ENCODE measurements around the gene ETV3L.

ETV3L gene

DNA sequence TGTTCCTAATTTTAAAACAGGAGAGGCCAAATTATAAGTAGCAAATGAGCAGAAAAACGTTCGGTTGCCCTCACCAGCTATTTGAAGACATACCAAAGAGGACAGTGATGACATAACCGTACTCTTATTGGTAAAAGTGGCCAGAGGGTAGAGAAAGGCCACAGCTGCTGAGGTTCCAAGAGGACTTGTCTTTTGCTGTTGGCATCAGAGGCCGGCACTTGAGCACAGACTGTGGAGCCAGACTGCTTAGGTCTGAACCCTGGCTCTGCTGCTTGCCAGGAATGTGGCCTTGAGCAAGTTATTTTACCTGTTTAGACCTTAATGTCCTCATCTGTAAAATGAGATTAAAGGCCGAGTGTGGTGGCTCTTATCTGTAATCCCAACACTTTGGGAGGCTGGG, 14.9 kb downstream of the ETV3L start:
- no peak overlapping the region for H3K27ac ChIP-seq (ENCODE audit: extremely low read depth, low read depth, low read length)
- ChIA-PET POLR2A (no interaction called here), CTCF (interaction anchor here (0.8 to 7.7 kb wide), 2 partner anchors 70 to 165 kb away, joined by 3 to 288 read pairs; no protein-coding TSS in a partner anchor)
- H3K4me3 ChIP-seq (ENCODE audit: low read depth, low read length): no peak overlapping the region
- no peaks in the 10 kb centered on the region for H3K9me3 ChIP-seq (ENCODE audit: control insufficient read depth, insufficient read depth, low read depth, low read length)
- H3K36me3 ChIP-seq (ENCODE audit: control insufficient read depth in 2 of 2, insufficient read depth in 1 of 2, low read length in 2 of 2): no peaks in the 10 kb centered on the region
- no peaks in the 10 kb centered on the region for H3K4me1 ChIP-seq (ENCODE audit: control insufficient read depth, insufficient read depth, low read length)
- no peak for TF ChIP-seq ZBTB1 (tag by site-specific recombination; IDR thresholded peaks at IDR 0.05)
- no peak for TF ChIP-seq KLF16 (tag by site-specific recombination; IDR thresholded peaks at IDR 0.05)
- no peak for TF ChIP-seq ZNF530 (tag by site-specific recombination; IDR thresholded peaks at IDR 0.05; ENCODE audit: low read depth)
- TF ChIP-seq, protein P1, sequence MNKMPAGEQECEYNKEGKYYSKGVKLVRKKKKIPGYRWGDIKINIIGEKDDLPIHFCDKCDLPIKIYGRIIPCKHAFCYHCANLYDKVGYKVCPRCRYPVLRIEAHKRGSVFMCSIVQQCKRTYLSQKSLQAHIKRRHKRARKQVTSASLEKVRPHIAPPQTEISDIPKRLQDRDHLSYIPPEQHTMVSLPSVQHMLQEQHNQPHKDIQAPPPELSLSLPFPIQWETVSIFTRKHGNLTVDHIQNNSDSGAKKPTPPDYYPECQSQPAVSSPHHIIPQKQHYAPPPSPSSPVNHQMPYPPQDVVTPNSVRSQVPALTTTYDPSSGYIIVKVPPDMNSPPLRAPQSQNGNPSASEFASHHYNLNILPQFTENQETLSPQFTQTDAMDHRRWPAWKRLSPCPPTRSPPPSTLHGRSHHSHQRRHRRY (tag by site-specific recombination; IDR thresholded peaks at IDR 0.05): no peak
- TF ChIP-seq, protein P2, sequence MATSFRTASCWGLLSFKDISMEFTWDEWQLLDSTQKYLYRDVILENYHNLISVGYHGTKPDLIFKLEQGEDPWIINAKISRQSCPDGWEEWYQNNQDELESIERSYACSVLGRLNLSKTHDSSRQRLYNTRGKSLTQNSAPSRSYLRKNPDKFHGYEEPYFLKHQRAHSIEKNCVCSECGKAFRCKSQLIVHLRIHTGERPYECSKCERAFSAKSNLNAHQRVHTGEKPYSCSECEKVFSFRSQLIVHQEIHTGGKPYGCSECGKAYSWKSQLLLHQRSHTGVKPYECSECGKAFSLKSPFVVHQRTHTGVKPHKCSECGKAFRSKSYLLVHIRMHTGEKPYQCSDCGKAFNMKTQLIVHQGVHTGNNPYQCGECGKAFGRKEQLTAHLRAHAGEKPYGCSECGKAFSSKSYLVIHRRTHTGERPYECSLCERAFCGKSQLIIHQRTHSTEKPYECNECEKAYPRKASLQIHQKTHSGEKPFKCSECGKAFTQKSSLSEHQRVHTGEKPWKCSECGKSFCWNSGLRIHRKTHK (tag by site-specific recombination; IDR thresholded peaks at IDR 0.05): no peak
- TF ChIP-seq ZNF354C (tag by site-specific recombination; IDR thresholded peaks at IDR 0.05; ENCODE audit: borderline replicate concordance, low read depth): no peak
- no peak for TF ChIP-seq ZNF10 (tag by site-specific recombination; IDR thresholded peaks at IDR 0.05)
- TF ChIP-seq, protein P3, sequence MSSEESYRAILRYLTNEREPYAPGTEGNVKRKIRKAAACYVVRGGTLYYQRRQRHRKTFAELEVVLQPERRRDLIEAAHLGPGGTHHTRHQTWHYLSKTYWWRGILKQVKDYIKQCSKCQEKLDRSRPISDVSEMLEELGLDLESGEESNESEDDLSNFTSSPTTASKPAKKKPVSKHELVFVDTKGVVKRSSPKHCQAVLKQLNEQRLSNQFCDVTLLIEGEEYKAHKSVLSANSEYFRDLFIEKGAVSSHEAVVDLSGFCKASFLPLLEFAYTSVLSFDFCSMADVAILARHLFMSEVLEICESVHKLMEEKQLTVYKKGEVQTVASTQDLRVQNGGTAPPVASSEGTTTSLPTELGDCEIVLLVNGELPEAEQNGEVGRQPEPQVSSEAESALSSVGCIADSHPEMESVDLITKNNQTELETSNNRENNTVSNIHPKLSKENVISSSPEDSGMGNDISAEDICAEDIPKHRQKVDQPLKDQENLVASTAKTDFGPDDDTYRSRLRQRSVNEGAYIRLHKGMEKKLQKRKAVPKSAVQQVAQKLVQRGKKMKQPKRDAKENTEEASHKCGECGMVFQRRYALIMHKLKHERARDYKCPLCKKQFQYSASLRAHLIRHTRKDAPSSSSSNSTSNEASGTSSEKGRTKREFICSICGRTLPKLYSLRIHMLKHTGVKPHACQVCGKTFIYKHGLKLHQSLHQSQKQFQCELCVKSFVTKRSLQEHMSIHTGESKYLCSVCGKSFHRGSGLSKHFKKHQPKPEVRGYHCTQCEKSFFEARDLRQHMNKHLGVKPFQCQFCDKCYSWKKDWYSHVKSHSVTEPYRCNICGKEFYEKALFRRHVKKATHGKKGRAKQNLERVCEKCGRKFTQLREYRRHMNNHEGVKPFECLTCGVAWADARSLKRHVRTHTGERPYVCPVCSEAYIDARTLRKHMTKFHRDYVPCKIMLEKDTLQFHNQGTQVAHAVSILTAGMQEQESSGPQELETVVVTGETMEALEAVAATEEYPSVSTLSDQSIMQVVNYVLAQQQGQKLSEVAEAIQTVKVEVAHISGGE (tag by site-specific recombination; conservative IDR thresholded peaks at IDR 0.05; ENCODE audit: low read depth): no peak
- no peak for TF ChIP-seq MYNN (tag by site-specific recombination; IDR thresholded peaks at IDR 0.05; ENCODE audit: borderline replicate concordance)
- TF ChIP-seq ZFP41 (tag by site-specific recombination; IDR thresholded peaks at IDR 0.05; ENCODE audit: borderline replicate concordance): no peak
- no peak for TF ChIP-seq ZNF830 (tag by site-specific recombination; IDR thresholded peaks at IDR 0.05; ENCODE audit: low read depth)
- no peak for TF ChIP-seq ZNF274 (IDR thresholded peaks at IDR 0.05; ENCODE audit: low read length)
- no peak for TF ChIP-seq ZNF274 (tag by site-specific recombination; IDR thresholded peaks at IDR 0.05; ENCODE audit: borderline replicate concordance)
- TF ChIP-seq ZNF629 (tag by site-specific recombination; IDR thresholded peaks at IDR 0.05): no peak
- TF ChIP-seq, protein P4, sequence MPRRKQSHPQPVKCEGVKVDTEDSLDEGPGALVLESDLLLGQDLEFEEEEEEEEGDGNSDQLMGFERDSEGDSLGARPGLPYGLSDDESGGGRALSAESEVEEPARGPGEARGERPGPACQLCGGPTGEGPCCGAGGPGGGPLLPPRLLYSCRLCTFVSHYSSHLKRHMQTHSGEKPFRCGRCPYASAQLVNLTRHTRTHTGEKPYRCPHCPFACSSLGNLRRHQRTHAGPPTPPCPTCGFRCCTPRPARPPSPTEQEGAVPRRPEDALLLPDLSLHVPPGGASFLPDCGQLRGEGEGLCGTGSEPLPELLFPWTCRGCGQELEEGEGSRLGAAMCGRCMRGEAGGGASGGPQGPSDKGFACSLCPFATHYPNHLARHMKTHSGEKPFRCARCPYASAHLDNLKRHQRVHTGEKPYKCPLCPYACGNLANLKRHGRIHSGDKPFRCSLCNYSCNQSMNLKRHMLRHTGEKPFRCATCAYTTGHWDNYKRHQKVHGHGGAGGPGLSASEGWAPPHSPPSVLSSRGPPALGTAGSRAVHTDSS (tag by site-specific recombination; IDR thresholded peaks at IDR 0.05): no peak
- TF ChIP-seq ZNF776 (tag by site-specific recombination; IDR thresholded peaks at IDR 0.05; ENCODE audit: borderline replicate concordance): no peak

DNA sequence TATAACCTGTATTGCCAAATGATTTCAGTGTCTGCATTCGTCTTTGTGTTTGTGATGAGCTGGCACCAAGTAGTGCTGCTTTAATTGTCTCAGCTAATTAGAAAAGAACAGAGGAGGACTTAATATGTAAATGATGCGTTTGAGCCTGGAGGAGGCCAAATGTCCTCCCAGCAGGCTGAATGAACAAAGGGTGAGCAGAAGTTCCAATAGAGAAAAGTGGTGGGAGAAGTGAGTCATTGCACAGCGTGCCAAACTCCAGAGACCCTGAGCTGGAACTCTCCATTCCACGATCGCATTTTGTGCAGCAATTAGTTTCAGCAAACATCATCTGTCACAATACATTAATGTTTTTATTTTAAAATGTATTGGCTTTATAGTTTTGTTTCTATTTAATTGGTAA, 17.9 kb downstream of the ETV3L start:
- Histone ChIP-seq H3K4me1 (ENCODE audit: control insufficient read depth, insufficient read depth, low read length) (no peaks in the 10 kb centered on the region), H3K27ac (ENCODE audit: extremely low read depth, low read depth, low read length) (no peak overlapping the region), H3K36me3 (ENCODE audit: control insufficient read depth in 2 of 2, insufficient read depth in 1 of 2, low read length in 2 of 2) (no peaks in the 10 kb centered on the region), H3K9me3 (ENCODE audit: control insufficient read depth, insufficient read depth, low read depth, low read length) (no peaks in the 10 kb centered on the region), H3K4me3 (ENCODE audit: low read depth, low read length) (no peak overlapping the region)
- CTCF ChIA-PET: interaction anchor here (2.4 to 3.3 kb wide), 2 partner anchors 8 to 74 kb away, joined by 16 to 29 read pairs; no protein-coding TSS in a partner anchor
- POLR2A ChIA-PET: no interaction called here
- TF ChIP-seq GLI4 (tag by site-specific recombination; IDR thresholded peaks at IDR 0.05) (no peak), ZNF202 (tag by site-specific recombination; IDR thresholded peaks at IDR 0.05; ENCODE audit: borderline replicate concordance) (no peak), ZNF175 (tag by site-specific recombination; IDR thresholded peaks at IDR 0.05) (no peak), MEIS1 (CRISPR knock-in tag; IDR thresholded peaks at IDR 0.05; ENCODE audit: borderline replicate concordance) (no peak), ZNF654 (tag by site-specific recombination; IDR thresholded peaks at IDR 0.05; ENCODE audit: low read depth) (no peak), ZNF350 (tag by site-specific recombination; IDR thresholded peaks at IDR 0.05) (no peak), KLF1 (tag by site-specific recombination; IDR thresholded peaks at IDR 0.05) (no peak)
- TF ChIP-seq, protein P5, sequence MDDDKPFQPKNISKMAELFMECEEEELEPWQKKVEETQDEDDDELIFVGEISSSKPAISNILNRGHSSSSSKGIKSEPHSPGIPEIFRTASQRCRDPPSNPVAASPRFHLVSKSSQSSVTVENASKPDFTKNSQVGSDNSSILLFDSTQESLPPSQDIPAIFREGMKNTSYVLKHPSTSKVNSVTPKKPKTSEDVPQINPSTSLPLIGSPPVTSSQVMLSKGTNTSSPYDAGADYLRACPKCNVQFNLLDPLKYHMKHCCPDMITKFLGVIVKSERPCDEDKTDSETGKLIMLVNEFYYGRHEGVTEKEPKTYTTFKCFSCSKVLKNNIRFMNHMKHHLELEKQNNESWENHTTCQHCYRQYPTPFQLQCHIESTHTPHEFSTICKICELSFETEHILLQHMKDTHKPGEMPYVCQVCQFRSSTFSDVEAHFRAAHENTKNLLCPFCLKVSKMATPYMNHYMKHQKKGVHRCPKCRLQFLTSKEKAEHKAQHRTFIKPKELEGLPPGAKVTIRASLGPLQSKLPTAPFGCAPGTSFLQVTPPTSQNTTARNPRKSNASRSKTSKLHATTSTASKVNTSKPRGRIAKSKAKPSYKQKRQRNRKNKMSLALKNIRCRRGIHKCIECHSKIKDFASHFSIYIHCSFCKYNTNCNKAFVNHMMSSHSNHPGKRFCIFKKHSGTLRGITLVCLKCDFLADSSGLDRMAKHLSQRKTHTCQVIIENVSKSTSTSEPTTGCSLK (tag by site-specific recombination; IDR thresholded peaks at IDR 0.05): no peak
- TF ChIP-seq, protein P6, sequence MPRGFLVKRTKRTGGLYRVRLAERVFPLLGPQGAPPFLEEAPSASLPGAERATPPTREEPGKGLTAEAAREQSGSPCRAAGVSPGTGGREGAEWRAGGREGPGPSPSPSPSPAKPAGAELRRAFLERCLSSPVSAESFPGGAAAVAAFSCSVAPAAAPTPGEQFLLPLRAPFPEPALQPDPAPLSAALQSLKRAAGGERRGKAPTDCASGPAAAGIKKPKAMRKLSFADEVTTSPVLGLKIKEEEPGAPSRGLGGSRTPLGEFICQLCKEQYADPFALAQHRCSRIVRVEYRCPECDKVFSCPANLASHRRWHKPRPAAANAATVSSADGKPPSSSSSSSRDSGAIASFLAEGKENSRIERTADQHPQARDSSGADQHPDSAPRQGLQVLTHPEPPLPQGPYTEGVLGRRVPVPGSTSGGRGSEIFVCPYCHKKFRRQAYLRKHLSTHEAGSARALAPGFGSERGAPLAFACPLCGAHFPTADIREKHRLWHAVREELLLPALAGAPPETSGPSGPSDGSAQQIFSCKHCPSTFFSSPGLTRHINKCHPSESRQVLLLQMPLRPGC (tag by site-specific recombination; IDR thresholded peaks at IDR 0.05): no peak

Data from HEK293 (cell line).